ENCODE results near the gene SVEP1.

DNA sequence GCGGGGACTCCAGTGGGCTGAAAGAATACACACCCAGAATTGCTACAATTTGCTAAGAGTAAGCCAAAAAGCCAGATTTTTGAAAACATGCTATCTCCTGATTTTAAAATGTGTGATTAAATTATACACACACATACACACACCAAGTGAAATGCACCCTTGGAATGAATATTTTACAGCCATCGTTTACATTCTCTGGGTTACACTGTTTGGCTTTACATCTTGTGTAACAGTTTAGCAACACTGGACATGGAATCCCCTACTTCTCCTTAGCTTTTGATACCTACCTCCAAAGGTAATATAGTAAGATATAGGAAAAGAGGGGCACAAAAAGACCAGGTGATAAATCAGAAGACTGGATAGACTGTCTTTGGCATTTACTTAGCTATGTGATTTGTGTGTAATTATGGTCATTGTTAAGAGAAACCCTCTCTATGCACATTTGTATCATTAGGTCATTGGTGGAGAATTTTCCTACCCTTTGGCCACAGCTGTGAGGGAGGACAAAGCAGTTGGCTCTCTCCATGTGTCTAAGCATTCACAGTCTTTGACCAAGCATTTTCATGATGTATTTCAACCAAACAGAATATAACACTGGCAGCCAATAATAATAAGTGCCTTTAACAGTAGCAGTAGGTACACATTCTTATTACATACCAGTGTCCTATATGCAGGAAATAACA lies 7.6 kb downstream of the SVEP1 start:
- TF ChIP-seq ELF4 (IDR thresholded peaks at IDR 0.05) (no peak), ARNT (IDR thresholded peaks at IDR 0.05) (no peak), FOXK2 (IDR thresholded peaks at IDR 0.05) (no peak), TARDBP (IDR thresholded peaks at IDR 0.05) (no peak), HDGF (IDR thresholded peaks at IDR 0.05; ENCODE audit: borderline replicate concordance) (no peak), ZNF384 (IDR thresholded peaks at IDR 0.05) (no peak), SP1 (IDR thresholded peaks at IDR 0.05) (no peak), BHLHE40 (IDR thresholded peaks at IDR 0.05; ENCODE audit: borderline replicate concordance) (no peak), FOXM1 (IDR thresholded peaks at IDR 0.05; ENCODE audit: borderline replicate concordance) (no peak), LEF1 (IDR thresholded peaks at IDR 0.05; ENCODE audit: borderline replicate concordance) (no peak)

Measured in HEK293T (cell line).